ENCODE measurements around the gene SPATA2. TPM values are rescaled to one million over a fixed set of nuclear protein-coding genes. Genes with fewer than 3 reads are reported as not detected.

The SPATA2 gene
- total and polyA plus RNA-seq, 2 of the 13 experiments (the other 11 are each of a cell fraction or from before 2014, with no cell fraction given), result 3.2 to 8.7 TPM

DNA sequence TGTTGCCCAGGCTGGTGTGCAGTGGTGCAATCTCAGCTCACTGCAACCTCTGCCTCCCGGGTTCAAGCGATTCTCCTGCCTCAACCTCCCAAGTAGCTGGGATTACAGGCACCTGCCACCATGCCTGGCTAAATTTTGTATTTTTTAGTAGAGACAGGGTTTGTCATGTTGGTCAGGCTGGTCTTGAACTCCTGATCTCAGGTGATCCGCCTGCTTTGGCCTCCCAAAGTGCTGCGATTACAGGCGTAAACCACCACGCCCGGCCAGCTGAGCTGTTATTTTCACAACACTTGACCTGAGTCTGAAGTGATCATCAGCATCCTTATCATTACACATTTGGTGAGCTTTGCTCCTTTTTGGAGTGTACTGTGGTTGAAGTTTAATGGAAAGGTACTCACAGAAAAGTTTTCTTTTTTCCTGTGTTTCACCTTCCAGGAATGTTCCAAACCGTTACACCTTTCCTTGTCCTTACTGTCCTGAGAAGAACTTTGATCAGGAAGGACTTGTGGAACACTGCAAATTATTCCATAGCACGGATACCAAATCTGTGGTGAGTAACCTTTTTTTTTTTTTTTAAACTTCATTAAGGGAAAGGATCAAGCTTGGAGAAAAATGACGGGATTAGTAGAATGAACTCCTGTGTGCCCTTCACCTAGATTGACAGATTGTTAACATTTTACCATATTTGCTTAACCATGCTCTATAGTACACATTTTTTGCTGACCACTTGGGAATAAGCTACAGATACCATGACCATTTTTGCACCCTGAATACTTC, 30.6 kb upstream of the SPATA2 start (continued):
- TF ChIP-seq, protein P1, sequence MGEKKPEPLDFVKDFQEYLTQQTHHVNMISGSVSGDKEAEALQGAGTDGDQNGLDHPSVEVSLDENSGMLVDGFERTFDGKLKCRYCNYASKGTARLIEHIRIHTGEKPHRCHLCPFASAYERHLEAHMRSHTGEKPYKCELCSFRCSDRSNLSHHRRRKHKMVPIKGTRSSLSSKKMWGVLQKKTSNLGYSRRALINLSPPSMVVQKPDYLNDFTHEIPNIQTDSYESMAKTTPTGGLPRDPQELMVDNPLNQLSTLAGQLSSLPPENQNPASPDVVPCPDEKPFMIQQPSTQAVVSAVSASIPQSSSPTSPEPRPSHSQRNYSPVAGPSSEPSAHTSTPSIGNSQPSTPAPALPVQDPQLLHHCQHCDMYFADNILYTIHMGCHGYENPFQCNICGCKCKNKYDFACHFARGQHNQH (CRISPR knock-in tag; IDR thresholded peaks at IDR 0.05), result peak; percentile 82
- TF ChIP-seq ZBTB3 (CRISPR knock-in tag; IDR thresholded peaks at IDR 0.05; ENCODE audit: borderline replicate concordance, low read depth), result 0 out of 2 replicates have a peak, but pooled peaks have one; percentile 26
- peak; percentile 84 for TF ChIP-seq MAFF (IDR thresholded peaks at IDR 0.05; ENCODE audit: low read depth, low read length)
- TF ChIP-seq, protein P2, sequence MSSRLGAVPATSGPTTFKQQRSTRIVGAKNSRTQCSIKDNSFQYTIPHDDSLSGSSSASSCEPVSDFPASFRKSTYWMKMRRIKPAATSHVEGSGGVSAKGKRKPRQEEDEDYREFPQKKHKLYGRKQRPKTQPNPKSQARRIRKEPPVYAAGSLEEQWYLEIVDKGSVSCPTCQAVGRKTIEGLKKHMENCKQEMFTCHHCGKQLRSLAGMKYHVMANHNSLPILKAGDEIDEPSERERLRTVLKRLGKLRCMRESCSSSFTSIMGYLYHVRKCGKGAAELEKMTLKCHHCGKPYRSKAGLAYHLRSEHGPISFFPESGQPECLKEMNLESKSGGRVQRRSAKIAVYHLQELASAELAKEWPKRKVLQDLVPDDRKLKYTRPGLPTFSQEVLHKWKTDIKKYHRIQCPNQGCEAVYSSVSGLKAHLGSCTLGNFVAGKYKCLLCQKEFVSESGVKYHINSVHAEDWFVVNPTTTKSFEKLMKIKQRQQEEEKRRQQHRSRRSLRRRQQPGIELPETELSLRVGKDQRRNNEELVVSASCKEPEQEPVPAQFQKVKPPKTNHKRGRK (CRISPR knock-in tag; IDR thresholded peaks at IDR 0.05), result no peak
- TF ChIP-seq, protein P3, sequence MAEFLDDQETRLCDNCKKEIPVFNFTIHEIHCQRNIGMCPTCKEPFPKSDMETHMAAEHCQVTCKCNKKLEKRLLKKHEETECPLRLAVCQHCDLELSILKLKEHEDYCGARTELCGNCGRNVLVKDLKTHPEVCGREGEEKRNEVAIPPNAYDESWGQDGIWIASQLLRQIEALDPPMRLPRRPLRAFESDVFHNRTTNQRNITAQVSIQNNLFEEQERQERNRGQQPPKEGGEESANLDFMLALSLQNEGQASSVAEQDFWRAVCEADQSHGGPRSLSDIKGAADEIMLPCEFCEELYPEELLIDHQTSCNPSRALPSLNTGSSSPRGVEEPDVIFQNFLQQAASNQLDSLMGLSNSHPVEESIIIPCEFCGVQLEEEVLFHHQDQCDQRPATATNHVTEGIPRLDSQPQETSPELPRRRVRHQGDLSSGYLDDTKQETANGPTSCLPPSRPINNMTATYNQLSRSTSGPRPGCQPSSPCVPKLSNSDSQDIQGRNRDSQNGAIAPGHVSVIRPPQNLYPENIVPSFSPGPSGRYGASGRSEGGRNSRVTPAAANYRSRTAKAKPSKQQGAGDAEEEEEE (CRISPR knock-in tag; IDR thresholded peaks at IDR 0.05; ENCODE audit: borderline replicate concordance), result 0 out of 2 replicates have a peak, but pooled peaks have one; percentile 58
- TF ChIP-seq THAP11 (CRISPR knock-in tag; IDR thresholded peaks at IDR 0.05), result no peak
- no peak for TF ChIP-seq NPAS2 (CRISPR knock-in tag; IDR thresholded peaks at IDR 0.05; ENCODE audit: borderline replicate concordance)
- TF ChIP-seq ISX (CRISPR knock-in tag; conservative IDR thresholded peaks at IDR 0.05), result no peak
- no peak for TF ChIP-seq BHLHE40 (IDR thresholded peaks at IDR 0.05; ENCODE audit: low read length)
- TF ChIP-seq SMARCE1 (IDR thresholded peaks at IDR 0.05; ENCODE audit: borderline replicate concordance), result no peak
- peak; percentile 65; the same call in 1 of the 2 replicates for TF ChIP-seq ZNF709 (CRISPR knock-in tag; IDR thresholded peaks at IDR 0.05)
- no peak for TF ChIP-seq KDM5A (IDR thresholded peaks at IDR 0.05; ENCODE audit: borderline replicate concordance, low read length)
- TF ChIP-seq HHEX (CRISPR knock-in tag; IDR thresholded peaks at IDR 0.05), result no peak
- no peak for TF ChIP-seq KAT7 (CRISPR knock-in tag; IDR thresholded peaks at IDR 0.05; ENCODE audit: borderline replicate concordance)
- no peak for TF ChIP-seq RAD21 (CRISPR knock-in tag; IDR thresholded peaks at IDR 0.05)
- TF ChIP-seq ZNF354B (CRISPR knock-in tag; IDR thresholded peaks at IDR 0.05), result no peak
- no peak for TF ChIP-seq HNRNPUL1 (IDR thresholded peaks at IDR 0.05; ENCODE audit: low read depth, low read length)
- TF ChIP-seq ZNF660 (CRISPR knock-in tag; IDR thresholded peaks at IDR 0.05; ENCODE audit: borderline replicate concordance, low read depth), result no peak
- TF ChIP-seq ZFX (CRISPR knock-in tag; IDR thresholded peaks at IDR 0.05; ENCODE audit: low read depth), result 0 out of 2 replicates have a peak, but pooled peaks have one; percentile 42
- TF ChIP-seq ZBTB38 (CRISPR knock-in tag; IDR thresholded peaks at IDR 0.05), result peak; percentile 99
- TF ChIP-seq, protein P4, sequence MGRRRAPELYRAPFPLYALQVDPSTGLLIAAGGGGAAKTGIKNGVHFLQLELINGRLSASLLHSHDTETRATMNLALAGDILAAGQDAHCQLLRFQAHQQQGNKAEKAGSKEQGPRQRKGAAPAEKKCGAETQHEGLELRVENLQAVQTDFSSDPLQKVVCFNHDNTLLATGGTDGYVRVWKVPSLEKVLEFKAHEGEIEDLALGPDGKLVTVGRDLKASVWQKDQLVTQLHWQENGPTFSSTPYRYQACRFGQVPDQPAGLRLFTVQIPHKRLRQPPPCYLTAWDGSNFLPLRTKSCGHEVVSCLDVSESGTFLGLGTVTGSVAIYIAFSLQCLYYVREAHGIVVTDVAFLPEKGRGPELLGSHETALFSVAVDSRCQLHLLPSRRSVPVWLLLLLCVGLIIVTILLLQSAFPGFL (CRISPR knock-in tag; IDR thresholded peaks at IDR 0.05), result 0 out of 2 replicates have a peak, but pooled peaks have one; percentile 36
- 0 out of 2 replicates have a peak, but pooled peaks have one; percentile 21 for TF ChIP-seq RBFOX2 (IDR thresholded peaks at IDR 0.05; ENCODE audit: low read depth, low read length)

Data from HepG2 (cell line).